ENCODE results near the gene WSCD2.

GRCh38 chr12:108099073-108099472, 30.0 kb upstream of the WSCD2 start:
- TF ChIP-seq CTCF (conservative IDR thresholded peaks at IDR 0.05) (peak; percentile 28), ZFX (IDR thresholded peaks at IDR 0.05) (no peak)

All from C4-2B (cell line).